DLD1 (cell line): ENCODE results near the gene CIT.

Experiments
- in situ Hi-C: cut with HindIII; loops from 2 replicates; pipeline ENCODE4 v1.10.0; 2017; ENCODE audit warnings: low sequenced_read_pairs

Gene CIT

DNA sequence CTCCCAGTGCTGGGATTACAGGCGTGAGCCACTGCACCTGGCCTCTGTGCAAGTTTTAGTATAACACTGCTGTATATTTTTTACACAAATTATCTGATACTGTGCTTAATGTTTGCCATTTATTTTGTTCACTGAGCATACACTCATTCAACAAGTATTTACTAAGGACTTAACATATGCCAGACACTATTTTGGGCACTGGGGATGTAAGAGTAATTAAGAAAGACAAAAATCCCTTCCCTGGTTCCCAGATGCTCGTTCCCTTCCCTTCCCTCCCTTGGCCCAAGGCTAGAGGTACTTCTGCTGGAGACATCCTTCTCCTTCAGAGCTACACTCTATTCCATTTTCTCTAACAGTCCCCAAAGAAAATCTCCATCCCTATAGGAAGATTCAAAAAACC lies 12.5 kb downstream of the CIT start:
- in situ Hi-C loops: no loop called here

DNA sequence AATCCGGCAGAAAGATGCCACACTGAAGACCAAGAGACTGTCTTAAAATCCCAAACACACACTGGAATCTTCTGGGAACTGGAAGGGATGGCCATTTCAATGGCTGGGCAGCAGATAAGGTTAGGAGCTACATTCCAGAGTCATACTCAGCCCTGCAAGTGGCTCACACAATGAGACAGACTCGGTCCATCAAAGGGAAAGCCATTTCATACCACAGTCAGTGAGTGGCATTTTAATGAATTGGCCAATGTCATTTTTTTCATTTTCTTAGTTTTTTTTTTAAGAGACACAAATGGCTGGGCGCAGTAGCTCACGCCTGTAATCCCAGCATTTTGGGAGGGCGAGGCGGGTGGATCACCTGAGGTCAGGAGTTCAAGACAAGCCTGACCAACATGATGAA lies 17.9 kb downstream of the CIT start:
- in situ Hi-C loops: no loop called here

DNA sequence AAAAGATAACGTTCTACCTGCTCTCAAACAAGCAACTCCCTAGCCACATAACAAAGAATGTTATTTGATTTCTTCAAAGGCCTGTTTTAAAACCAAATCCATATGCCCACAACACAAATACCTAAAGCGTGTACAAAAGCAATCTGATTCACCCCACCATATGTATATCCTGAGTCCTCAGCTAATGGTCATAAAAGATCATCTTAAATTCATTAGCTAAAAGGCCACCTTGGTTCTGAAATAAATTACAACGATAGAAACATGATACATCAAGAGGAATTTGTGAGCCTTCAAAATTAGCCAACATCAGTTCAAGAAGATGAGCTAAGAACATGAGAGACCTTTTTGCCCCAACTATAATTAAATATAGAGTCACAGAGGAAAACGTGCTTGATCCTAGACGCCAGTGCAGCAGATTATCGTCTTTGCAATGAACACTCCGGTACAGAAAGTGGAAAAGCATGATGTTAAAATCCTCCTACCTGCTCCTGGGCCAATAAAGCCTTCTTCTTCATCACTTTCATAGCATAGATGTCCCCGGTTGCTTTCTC lies 20.0 kb downstream of the CIT start:
- in situ Hi-C loops: no loop called here

DNA sequence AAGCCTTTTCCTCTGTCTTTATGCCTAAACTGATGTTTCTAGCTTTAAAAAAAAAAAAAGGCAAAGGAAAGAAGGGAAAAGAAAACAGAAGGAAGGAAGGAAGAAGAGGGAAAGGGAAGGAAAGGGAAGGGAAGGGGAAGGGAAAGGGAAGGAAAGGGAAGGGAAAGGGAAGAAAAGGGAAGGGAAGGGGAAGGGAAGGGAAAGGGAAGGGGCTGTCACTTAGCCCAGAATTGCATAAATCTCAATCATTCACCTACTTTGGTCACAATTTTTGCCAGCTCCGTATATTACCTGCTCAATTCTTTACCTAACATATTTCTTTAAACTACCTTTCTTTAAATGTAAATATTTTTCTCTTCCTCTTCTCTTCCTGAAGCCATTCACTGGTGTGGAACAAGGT lies 26.8 kb downstream of the CIT start:
- in situ Hi-C loops: no loop called here

DNA sequence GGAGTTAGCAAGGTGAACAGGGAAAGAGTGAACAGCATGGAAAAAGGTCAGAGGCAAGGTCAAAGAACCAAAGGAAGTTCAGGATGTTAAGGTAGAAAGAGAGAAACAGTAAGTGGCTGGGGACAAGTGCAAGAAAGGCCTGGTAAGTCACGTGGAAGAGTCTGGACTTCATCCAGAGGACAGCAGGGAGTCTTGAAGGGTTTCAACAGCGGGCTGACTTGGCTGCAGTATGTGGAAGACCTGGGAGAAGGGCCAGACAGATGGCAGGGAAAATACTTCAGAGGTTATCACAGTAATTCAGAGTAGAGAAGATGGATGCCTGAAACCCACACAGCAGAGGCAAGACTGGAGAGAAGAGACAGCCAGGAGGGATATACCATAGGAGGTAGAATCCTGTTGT lies 34.0 kb downstream of the CIT start:
- in situ Hi-C loops: no loop called here

DNA sequence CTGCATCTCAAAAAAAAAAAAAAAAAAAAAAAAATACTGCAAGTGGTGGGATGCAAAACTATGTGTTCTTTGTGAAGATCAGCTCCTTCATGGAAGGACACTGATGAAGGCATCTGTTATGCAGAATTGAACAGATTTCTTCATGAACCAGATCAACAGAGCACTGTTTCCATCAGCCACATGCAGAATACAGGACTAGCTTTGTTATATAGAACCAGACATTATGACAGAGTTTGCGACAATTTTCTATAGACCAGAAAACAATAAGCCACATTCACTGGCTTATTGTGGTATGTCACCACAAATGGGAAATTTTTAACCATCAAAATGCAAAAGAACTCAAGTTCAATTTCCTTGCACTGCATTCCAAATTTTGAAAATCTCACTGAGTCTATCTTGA lies 34.7 kb downstream of the CIT start:
- in situ Hi-C loops: no loop called here

DNA sequence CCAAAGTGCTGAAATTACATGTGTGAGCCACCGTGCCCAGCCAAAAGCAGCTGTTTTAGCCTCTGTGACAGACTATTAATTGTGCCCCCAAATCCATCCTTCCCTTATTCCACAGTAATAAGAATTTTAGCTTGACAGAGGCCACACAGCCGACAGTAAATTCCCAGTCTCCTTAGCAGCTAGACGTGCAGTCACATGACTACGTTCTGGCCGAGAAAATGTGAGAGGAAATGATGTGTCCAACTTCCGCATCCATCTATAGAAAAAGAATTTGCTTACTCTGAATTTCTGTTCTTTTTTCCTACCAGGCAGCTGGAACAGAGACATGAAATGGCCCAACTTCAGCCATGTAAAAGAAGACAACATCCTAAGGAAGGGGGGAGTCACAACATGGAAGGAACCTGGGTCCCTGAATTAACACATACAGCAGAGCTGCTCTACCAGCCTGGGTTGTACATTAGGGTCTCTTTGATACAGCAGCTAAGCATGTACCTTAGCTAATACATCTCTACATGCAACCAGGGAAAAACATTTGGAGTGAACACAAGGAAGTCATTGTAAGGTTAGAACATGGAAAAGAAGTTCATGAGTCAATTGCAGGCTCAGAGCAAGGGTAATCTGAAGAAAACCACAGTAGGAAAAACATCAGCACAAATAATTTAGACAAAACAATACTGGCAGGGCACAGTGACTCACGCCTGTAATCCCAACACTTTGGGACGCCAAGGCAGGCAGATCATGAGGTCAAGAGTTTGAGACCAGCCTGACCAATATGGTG lies 35.5 kb downstream of the CIT start:
- in situ Hi-C loops: no loop called here

DNA sequence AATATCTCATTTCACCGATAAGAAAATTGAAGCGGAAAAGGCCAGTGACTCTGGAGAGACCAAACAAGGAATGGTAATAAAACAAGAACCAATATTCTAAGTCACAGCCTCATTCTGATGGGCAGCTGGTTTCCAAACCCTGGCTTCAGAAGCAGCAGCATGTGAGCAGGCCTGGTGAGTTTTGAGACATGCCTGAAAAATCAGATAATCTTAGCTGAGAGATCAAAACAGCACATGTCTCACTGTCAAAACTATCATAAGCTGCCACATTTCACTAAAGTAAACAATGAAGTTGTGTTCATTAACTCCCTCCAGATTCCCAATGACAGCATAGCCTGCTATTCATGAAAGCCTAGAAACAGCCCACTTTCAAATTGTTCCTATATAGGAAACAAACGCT lies 36.5 kb downstream of the CIT start:
- in situ Hi-C loops: no loop called here

DNA sequence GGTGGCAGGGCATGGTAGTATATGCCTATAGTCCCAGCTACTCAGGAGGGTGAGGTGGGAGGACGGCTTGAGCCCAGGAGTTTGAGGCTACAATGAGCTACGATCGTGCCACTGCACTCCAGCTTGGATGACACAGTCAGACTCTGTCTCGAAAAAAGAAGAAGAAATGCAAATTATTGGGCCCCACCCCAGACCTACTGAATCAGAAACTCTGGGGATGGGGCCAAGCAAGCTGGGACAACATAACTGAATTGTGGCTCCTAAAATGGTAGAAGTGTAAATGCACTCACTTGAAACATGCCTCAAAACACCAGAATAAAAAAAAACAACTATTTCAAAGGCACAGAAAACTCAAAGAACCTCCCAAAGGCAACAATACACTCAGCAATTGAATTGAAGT lies 37.0 kb downstream of the CIT start:
- in situ Hi-C loops: no loop called here

DNA sequence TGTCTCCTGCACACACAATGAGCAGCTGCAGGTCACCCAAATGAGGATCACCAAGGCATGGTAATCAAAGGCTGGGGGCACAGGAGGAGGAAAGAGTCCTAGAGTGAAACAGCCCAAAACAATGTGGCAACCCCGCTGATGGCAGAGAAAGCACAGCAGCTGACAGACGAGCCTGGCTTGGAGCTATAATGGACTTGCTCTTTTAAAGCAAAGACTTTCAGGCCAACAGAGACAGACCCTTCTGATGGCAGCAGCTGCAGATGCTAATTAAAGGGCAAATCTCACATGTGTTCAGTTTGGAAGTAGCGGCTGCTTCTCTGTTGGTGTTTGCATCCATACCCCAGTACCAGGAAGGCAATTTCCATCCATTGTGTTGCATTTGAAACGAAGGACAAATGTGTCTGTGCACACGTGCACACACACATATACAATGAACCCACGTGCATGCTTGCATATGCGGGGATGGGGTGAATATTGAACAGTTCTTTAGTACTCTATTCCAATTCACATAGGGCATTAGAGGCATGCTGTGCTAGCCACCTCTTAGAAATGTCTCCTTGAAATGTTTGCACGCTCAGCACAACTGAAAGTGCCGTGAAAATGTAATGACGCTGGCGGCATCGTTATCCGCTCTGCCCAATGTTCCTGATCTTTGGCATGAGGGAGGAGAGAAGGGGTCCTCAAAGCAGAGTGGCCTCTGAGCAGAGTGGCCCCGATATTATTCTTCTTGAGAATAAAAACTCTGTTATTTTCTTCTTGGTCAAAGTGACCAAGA lies 38.1 kb downstream of the CIT start:
- in situ Hi-C loops: no loop called here

DNA sequence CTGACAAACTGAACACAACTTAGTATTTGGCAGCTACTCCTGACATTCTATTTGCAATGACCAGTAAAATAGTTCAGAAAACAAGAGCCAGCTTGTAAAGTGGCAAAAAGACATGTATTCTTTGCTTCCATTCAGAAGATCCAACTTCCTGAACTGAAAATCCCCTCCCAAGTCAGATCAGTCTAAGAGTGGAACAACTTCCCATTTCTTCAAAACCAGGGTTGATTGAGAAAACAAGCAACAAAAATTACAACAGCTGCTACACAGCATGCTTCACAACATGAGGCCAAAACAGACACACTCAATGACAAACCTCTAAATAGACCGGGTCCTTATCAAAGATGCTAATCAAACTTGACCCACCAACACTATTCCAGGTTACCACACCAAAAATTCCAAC lies 40.3 kb downstream of the CIT start:
- in situ Hi-C loops: no loop called here

DNA sequence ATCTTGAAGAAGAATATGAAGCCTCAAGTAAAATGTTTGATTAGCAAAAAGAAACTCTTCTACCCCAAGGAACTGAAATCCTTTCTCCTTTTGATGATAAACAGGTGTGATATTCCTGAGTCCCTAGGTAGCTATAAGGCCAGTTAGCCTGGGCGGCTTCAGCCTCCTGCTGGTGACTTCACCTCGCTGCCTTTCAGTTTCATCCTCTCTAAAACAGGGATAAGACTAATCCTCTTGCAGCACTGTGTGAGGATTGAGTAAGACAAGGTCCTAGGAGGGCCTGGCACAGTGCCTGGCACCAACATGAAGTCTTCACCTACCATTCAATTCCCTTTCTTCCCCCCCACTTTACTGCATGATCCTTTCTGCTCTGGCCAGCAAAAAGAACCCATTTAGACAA lies 42.1 kb downstream of the CIT start:
- in situ Hi-C loops: no loop called here

DNA sequence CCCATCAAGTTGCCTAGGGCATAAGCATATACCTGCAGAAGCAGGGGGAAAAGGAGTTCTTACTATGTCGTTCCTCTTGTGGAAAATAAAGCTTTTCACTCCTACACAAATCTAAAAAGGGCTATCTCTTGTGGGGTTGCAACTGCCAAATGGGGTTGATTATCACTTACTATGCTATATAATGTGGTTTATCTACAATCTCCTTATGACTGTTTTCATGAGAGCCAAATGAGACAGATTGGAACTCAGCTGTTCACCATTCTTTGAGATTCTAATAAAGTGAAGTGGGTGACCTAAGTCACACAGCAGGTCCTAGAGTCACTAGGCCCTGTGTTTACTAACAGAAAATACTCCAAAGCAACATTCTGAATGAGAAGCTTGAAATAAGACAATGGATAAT lies 47.7 kb downstream of the CIT start:
- in situ Hi-C loops: no loop called here

DNA sequence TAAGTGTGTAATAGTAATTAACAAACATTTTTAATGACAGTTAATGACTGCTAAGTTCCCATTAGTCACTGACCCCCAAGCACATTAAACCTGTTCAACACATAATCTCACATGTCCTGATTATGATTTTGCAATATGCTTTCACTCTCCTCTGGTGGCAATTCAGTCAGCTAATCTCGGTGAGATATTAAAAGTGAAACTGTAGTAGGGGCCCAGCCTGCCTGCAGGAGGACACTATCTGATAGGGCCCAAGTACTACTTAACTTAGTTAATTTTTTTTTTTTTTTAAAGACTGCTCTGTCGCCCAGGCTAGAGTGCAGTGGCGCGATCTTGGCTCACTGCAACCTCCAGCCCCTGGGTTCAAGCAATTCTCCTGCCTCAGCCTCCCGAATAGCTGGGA lies 48.8 kb downstream of the CIT start:
- in situ Hi-C loops: no loop called here

DNA sequence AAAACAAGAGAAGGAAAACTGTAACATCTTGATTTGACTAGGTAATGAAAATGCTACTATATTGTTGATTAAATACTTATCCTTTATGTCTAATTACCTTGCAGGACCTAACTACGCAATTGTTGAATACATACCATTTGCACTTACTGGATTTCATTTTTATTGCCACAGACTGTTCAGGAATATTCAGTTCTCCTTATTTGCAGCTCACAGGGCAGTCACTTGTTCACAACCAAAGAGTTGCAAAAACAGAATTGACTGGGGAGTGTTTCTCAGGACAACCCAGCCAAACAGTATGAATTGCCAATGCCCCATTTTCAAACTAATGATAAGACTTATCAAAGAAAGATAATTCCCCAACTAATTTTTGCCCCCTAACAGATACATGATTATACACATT lies 49.4 kb downstream of the CIT start:
- in situ Hi-C loops: no loop called here

DNA sequence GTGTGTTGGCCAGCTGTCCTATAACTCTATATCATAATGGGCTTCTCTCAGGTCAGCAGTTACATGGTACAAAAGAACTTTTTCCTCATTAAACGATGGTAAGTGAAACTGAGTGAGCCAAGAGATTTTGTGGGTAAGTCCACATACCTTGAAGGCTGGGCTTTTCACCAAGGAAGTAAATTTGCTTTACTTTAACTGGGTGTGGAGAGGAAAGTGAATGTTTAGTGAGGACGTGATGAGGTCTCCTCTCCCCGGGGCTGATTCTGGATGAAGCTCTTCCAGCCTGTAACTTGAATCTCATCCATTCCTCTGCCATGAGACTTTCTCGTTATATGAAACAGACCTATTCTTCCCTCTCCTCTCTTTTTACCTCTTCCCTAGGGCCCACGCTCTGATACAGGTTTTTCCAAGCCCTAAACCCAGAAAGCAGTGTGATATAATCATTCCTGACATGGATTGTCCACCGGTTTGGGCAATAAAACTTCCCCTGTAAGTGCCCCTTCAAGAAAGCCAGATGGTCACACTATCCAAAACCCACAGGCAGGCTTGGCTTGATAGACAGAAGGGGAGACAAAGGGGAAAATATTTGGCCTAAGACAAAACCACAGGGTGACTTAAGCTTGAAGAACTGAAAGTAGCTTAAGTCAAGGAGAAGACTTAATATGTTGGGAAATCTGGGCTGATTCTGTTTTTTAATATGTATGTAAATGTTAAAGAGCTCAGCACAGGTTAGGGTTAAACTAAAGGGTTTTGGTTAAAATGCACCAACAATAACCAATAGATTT lies 50.3 kb downstream of the CIT start:
- in situ Hi-C loops: no loop called here

DNA sequence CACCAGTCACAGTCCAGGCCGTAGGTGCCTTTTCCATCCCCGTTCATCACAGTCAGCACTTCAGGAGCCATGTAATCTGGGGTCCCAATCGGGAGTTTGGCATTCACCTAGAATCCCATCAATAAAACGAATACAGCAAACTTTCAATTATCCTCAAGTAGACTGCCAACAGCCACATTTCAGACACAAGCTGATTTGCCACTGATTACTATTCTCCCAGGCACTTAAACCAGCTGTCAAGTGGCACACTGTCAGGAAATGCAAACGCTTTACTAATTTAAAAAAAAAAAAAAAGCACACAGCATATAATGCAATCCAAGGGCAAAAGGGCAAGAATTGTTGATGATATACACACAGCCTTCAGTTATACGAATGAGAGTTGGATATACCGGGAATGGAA lies 51.9 kb downstream of the CIT start:
- in situ Hi-C loops: no loop called here

DNA sequence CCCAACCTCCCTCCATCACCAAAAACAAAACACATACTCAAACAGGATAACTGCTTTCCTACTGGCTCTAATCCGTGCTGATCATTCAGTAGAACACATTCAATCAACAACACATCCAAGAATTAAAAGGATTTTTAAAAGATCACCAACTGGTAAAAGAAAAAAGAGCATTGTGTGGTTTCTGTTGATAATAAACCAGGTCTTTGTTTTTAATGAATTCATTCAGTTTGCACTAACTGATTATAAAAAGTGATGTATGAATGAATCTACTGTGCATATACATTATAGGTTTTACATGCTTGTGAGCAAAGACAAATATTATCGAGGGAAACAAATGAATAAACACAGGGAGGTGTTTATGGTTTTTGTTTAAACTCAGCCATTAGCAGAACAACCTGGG lies 55.1 kb downstream of the CIT start:
- in situ Hi-C loops: no loop called here

DNA sequence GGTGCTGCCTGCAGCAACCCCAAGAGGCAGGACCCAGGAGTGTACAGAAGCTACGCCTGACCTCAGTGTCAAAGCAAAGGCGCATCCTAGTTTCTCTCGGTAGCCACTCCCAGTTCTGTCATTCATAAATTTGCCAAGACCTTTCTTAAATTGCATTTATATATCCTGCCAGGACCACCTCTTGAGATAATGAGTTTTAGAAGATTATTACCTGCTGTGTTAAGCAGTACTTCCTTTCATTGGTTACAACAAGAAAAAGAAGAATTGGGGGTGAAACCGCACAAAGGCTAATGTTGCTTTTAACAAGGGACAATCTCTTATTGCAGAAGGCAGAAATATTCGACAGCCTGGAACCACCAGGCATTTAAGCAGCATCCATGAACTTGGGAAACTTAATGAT lies 57.8 kb downstream of the CIT start:
- in situ Hi-C loops: no loop called here

DNA sequence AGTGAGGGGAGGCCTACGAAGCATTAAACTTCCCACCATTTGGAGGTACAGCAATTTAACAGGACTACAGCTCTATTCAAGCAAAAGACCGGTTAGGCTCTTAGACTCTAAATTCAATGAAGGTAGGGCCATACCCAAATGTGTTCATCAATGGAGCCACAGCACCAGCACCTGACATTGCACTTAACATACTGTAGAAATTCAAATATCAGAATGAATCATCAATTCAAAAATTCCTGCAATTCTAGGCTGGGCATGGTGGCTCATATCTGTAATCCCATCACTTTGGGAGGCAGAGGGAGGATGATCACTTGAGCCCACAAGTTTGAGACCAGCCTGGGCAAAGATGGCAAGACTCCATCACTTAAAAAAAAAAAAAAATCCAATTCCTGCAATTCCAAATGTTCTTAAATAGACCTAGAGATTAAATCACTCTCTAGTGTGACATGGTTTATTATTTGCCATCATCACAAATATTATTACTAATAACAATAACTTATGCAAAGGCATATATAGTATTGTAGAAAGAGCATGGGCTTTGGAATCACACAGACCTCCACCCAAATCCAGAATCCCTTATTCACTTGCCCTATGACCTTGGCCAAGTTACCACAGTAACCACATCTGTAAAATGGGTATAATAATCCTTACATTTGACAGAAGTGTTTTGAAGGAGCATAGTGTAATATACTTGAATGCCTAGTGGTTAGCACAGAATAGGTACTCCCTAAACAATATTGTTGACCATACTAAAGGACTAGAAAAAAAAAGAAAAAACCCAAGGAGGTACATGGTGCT lies 59.4 kb downstream of the CIT start:
- in situ Hi-C loops: no loop called here

DNA sequence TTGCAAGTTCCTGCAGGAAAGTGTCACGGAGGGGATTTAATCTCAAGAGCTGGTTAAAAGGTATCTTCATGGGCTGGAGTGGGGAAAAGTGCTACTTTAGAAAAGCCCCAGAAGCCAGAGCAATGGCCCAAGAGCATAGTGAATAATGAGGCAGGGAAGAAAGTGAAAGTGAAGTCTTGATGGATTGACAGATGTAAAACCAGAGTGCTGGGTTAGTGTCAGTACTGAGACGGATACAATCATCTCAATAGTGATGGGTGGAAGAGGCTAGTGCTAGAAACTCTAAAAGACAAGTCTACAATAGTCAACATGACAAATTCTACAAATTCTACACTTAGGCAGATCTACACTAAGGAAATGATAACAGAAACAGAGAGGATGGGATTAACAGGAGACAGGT lies 68.1 kb downstream of the CIT start:
- in situ Hi-C loops: no loop called here
